ENCODE measurements around the gene MYO3B. TPM values are rescaled to one million over a fixed set of nuclear protein-coding genes. Genes with fewer than 3 reads are reported as not detected.

Gene MYO3B
- total RNA-seq, 1 donor from 2014 or later: 9.1 TPM

GRCh38 chr2:170701011-170701410 is 523.1 kb downstream of the MYO3B start:
- Mint-ChIP-seq H3K27ac (no peak overlapping the region), H3K27me3 (ENCODE audit: low read depth) (peaks cover 36% of the 10 kb centered on the region), H3K9me3 (peaks cover 5% of the 10 kb centered on the region), H3K36me3 (peaks cover 4% of the 10 kb centered on the region), H3K4me1 (peaks cover 12% of the 10 kb centered on the region), H3K4me3 (no peak overlapping the region)
- TF ChIP-seq, protein P1, sequence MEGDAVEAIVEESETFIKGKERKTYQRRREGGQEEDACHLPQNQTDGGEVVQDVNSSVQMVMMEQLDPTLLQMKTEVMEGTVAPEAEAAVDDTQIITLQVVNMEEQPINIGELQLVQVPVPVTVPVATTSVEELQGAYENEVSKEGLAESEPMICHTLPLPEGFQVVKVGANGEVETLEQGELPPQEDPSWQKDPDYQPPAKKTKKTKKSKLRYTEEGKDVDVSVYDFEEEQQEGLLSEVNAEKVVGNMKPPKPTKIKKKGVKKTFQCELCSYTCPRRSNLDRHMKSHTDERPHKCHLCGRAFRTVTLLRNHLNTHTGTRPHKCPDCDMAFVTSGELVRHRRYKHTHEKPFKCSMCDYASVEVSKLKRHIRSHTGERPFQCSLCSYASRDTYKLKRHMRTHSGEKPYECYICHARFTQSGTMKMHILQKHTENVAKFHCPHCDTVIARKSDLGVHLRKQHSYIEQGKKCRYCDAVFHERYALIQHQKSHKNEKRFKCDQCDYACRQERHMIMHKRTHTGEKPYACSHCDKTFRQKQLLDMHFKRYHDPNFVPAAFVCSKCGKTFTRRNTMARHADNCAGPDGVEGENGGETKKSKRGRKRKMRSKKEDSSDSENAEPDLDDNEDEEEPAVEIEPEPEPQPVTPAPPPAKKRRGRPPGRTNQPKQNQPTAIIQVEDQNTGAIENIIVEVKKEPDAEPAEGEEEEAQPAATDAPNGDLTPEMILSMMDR (IDR thresholded peaks at IDR 0.05; ENCODE audit: unreplicated experiment): no peak
- DNase-seq (ENCODE audit: low spot score in 2 of 2, unreplicated experiment in 2 of 2): no peak

DNA sequence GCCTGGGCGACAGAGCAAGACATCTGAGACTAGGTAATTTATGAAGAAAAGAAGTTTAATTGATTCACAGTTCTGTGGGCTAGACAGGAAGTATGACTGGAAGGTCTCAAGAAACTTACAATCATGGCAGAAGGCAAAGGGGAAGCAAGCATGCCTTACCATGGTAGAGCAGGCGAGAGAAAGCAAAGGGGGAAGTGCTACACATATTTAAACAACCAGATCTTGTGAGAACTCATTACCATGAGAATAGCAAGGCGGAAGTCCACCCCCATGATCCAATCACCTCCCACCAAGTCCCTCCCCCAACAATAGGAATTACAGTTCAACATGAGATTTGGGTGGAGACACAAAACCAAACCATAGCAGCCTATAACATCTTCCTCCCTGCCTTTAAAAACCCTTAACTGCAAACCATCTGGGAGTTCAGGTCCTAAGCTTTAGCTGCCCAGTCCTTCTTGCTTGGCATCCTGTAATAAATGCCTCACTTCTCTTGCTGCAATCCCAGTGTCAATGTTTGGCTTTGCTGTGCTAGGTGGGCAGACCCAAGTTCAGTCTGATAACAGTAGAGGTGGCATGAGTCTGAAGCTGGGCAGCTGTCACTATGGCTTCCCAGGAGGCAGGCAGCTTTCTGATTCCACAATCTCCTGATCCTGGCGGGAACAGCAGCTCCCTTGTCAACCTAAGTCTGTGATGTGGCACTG is 526.0 kb downstream of the MYO3B start:
- H3K9me3 Mint-ChIP-seq: peaks cover 5% of the 10 kb centered on the region
- TF ChIP-seq, protein P1 (IDR thresholded peaks at IDR 0.05; ENCODE audit: unreplicated experiment): no peak
- peaks cover 59% of the 10 kb centered on the region for H3K27me3 Mint-ChIP-seq (ENCODE audit: low read depth)
- DNase-seq (ENCODE audit: low spot score in 2 of 2, unreplicated experiment in 2 of 2): no peak
- no peak overlapping the region for H3K27ac Mint-ChIP-seq
- H3K36me3 Mint-ChIP-seq: peaks cover 4% of the 10 kb centered on the region
- no peak overlapping the region for H3K4me3 Mint-ChIP-seq
- peaks cover 9% of the 10 kb centered on the region for H3K4me1 Mint-ChIP-seq
